MM.1S (cell line): ENCODE data around the gene ZBTB44.

Source experiments
- DNase-seq: peaks from one replicate; pipeline ENCODE4 v3.0.0-alpha.2; 2015
- H2AFZ ChIP-seq: fragments of 300-600 bp; sonication (generic); 2 replicates; pipeline ENCODE4 v1.6.0; 2016; ENCODE audit warnings: antibody characterized with exemption, low read length
- H3F3A ChIP-seq: fragments of 300-600 bp; sonication (generic); 2 replicates; pipeline ENCODE4 v1.6.1; 2016; ENCODE audit warnings: mild to moderate bottlenecking, antibody characterized with exemption, low read length, moderate library complexity, mixed read lengths; ENCODE audit not compliant: insufficient read depth
- H3K27ac ChIP-seq: fragments of 300-600 bp; sonication (generic); 2 replicates; pipeline ENCODE4 v1.5.1; 2016; ENCODE audit warnings: mild to moderate bottlenecking, low read length
- H3K27me3 ChIP-seq: fragments of 300-600 bp; sonication (generic); replicated peaks from 2 replicates; pipeline ENCODE4 v1.6.0; 2016; ENCODE audit warnings: low read length; ENCODE audit not compliant: insufficient read depth
- H3K36me3 ChIP-seq: fragments of 300-600 bp; sonication (generic); replicated peaks from 2 replicates; pipeline ENCODE4 v1.6.1; 2016; ENCODE audit warnings: mild to moderate bottlenecking, low read length, mixed read lengths; ENCODE audit not compliant: insufficient read depth
- H3K4me1 ChIP-seq: fragments of 300-600 bp; sonication (generic); 2 replicates; pipeline ENCODE4 v1.6.1; 2016; ENCODE audit warnings: low read length, mixed read lengths
- H3K4me2 ChIP-seq: fragments of 300-600 bp; sonication (generic); 2 replicates; pipeline ENCODE4 v1.6.0; 2016; ENCODE audit warnings: low read depth, low read length
- H3K4me3 ChIP-seq: fragments of 300-600 bp; sonication (generic); 2 replicates; pipeline ENCODE4 v1.5.1; 2016; ENCODE audit warnings: low read length, mixed read lengths
- H3K79me2 ChIP-seq: fragments of 300-600 bp; sonication (generic); 2 replicates; pipeline ENCODE4 v1.6.1; 2016; ENCODE audit warnings: mixed run types, low read length, mixed read lengths
- H3K9ac ChIP-seq: fragments of 300-600 bp; sonication (generic); 2 replicates; pipeline ENCODE4 v1.6.1; 2016; ENCODE audit warnings: low read length, mixed read lengths
- H3K9me2 ChIP-seq: fragments of 300-600 bp; sonication (generic); replicated peaks from 2 replicates; pipeline ENCODE4 v1.6.1; 2016; ENCODE audit warnings: mild to moderate bottlenecking, low read length, mixed read lengths; ENCODE audit not compliant: insufficient read depth
- H3K9me3 ChIP-seq: fragments of 300-600 bp; sonication (generic); replicated peaks from 2 replicates; pipeline ENCODE4 v1.6.1; 2016; ENCODE audit warnings: mild to moderate bottlenecking, low read length, mixed read lengths; ENCODE audit not compliant: insufficient read depth
- H4K20me1 ChIP-seq: fragments of 300-600 bp; sonication (generic); 2 replicates; pipeline ENCODE4 v1.6.1; 2016; ENCODE audit warnings: mild to moderate bottlenecking, low read length, moderate library complexity, mixed read lengths; ENCODE audit not compliant: insufficient read depth
- EZH2 ChIP-seq: fragments of 300-600 bp; sonication (generic); optimal IDR thresholded peaks from 2 replicates; pipeline ENCODE3; 2017; ENCODE audit warnings: low read depth, mild to moderate bottlenecking, antibody characterized with exemption, low read length, mixed read lengths
- EZH2phosphoT487 ChIP-seq: fragments of 300-600 bp; sonication (generic); IDR thresholded peaks from 2 replicates; pipeline ENCODE4 v1.6.1; 2018; ENCODE audit warnings: antibody characterized with exemption, low read length
- TF ChIP-seq, protein P1 (sequence below): fragments of 300-600 bp; sonication (generic); IDR thresholded peaks from 2 replicates; pipeline ENCODE4 v1.5.1; 2016; ENCODE audit warnings: antibody characterized with exemption, low read length, mixed read lengths

Gene ZBTB44

DNA sequence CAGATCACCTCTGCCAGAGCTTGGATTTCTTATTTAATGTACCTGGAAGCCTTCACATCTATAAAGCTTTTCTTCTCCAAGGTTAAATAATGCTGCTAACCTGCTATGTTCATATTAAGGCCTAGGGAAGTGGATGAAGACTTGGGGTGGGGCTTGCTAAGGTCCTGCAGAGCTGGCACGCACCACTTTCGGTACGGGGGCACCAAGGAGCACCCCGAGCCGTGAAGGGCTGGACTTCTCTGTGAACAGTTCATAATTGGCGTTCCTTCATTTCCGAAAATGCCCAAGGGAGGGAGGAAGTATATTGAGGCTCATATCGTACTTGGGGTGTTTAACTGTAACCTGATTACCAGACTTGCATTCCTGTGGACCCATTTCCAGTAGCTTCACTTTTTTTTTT, 95.6 kb downstream of the ZBTB44 start:
- no peak for DNase-seq
- no peak for TF ChIP-seq EZH2phosphoT487
- no peak for TF ChIP-seq EZH2
- TF ChIP-seq, protein P1, sequence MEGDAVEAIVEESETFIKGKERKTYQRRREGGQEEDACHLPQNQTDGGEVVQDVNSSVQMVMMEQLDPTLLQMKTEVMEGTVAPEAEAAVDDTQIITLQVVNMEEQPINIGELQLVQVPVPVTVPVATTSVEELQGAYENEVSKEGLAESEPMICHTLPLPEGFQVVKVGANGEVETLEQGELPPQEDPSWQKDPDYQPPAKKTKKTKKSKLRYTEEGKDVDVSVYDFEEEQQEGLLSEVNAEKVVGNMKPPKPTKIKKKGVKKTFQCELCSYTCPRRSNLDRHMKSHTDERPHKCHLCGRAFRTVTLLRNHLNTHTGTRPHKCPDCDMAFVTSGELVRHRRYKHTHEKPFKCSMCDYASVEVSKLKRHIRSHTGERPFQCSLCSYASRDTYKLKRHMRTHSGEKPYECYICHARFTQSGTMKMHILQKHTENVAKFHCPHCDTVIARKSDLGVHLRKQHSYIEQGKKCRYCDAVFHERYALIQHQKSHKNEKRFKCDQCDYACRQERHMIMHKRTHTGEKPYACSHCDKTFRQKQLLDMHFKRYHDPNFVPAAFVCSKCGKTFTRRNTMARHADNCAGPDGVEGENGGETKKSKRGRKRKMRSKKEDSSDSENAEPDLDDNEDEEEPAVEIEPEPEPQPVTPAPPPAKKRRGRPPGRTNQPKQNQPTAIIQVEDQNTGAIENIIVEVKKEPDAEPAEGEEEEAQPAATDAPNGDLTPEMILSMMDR: no peak

GRCh38 chr11:130218501-130219070, 96.1 kb downstream of the ZBTB44 start:
- no peaks in the 10 kb centered on the region for H3K27me3 ChIP-seq

More for the DNA sequence above, 95.6 kb downstream of the ZBTB44 start:
- Histone ChIP-seq H4K20me1 (no peaks in the 10 kb centered on the region), H3K27me3 (no peaks in the 10 kb centered on the region), H2AFZ (no peak overlapping the region), H3K9me3 (no peaks in the 10 kb centered on the region), H3K9me2 (no peaks in the 10 kb centered on the region), H3K36me3 (no peaks in the 10 kb centered on the region), H3K4me2 (no peak overlapping the region), H3K4me3 (no peak overlapping the region), H3K4me1 (no peaks in the 10 kb centered on the region), H3K79me2 (no peaks in the 10 kb centered on the region), H3K9ac (no peak overlapping the region), H3F3A (no peaks in the 10 kb centered on the region), H3K27ac (no peak overlapping the region)

GRCh38 chr11:130217133-130218031, 97.3 kb downstream of the ZBTB44 start:
- DNase-seq: no peak
- Histone ChIP-seq H3F3A (no peaks in the 10 kb centered on the region), H3K9ac (no peak overlapping the region), H2AFZ (no peak overlapping the region), H4K20me1 (no peaks in the 10 kb centered on the region), H3K4me3 (no peak overlapping the region), H3K27me3 (no peaks in the 10 kb centered on the region), H3K4me2 (no peak overlapping the region), H3K4me1 (no peaks in the 10 kb centered on the region), H3K36me3 (no peaks in the 10 kb centered on the region), H3K79me2 (no peaks in the 10 kb centered on the region; the same call in 1 of the 2 replicates), H3K9me2 (no peaks in the 10 kb centered on the region), H3K27ac (no peak overlapping the region), H3K9me3 (no peaks in the 10 kb centered on the region)
- TF ChIP-seq EZH2phosphoT487 (no peak), EZH2 (no peak)
- TF ChIP-seq, protein P1: no peak

More at GRCh38 chr11:130218501-130219070, 96.1 kb downstream of the ZBTB44 start:
- Histone ChIP-seq H3K36me3 (no peaks in the 10 kb centered on the region), H4K20me1 (no peaks in the 10 kb centered on the region), H3K4me3 (no peak overlapping the region), H2AFZ (no peak overlapping the region), H3K4me2 (no peak overlapping the region), H3F3A (no peaks in the 10 kb centered on the region), H3K9ac (no peak overlapping the region), H3K4me1 (no peaks in the 10 kb centered on the region), H3K9me2 (no peaks in the 10 kb centered on the region), H3K79me2 (no peaks in the 10 kb centered on the region; the same call in 1 of the 2 replicates), H3K9me3 (no peaks in the 10 kb centered on the region), H3K27ac (no peak overlapping the region)
- DNase-seq: no peak
- TF ChIP-seq, protein P1: no peak
- no peak for TF ChIP-seq EZH2
- TF ChIP-seq EZH2phosphoT487: no peak
